GM19452 (cell line): Measurements from ENCODE around the gene MROH7.

Experiments
- ATAC-seq: cut with Tn5 transposase; IDR thresholded peaks from one replicate; pipeline ENCODE4 v1.9.1; 2021; ENCODE audit not compliant: unreplicated experiment

MROH7 gene

GRCh38 chr1:54694771-54695170, 53.2 kb downstream of the MROH7 start:
- ATAC-seq = no peak

GRCh38 chr1:54695221-54695620, 53.6 kb downstream of the MROH7 start:
- no peak for ATAC-seq

- ATAC-seq = no peak
Measured at GRCh38 chr1:54695764-54696163, 54.2 kb downstream of the MROH7 start.

- no peak for ATAC-seq
Measured at GRCh38 chr1:54696262-54696661, 54.7 kb downstream of the MROH7 start.

- no peak for ATAC-seq
Measured at GRCh38 chr1:54697896-54698295, 56.3 kb downstream of the MROH7 start.

- ATAC-seq = no peak
Measured at GRCh38 chr1:54698346-54698745, 56.8 kb downstream of the MROH7 start.

GRCh38 chr1:54699936-54700525, 58.4 kb downstream of the MROH7 start:
- no peak for ATAC-seq

GRCh38 chr1:54701066-54701465, 59.5 kb downstream of the MROH7 start:
- no peak for ATAC-seq

- no peak for ATAC-seq
Measured at GRCh38 chr1:54701996-54702395, 60.4 kb downstream of the MROH7 start.

- no peak for ATAC-seq
Measured at GRCh38 chr1:54703471-54703870, 61.9 kb downstream of the MROH7 start.

GRCh38 chr1:54705153-54705552, 63.6 kb downstream of the MROH7 start:
- ATAC-seq = no peak

GRCh38 chr1:54706419-54706818, 64.8 kb downstream of the MROH7 start:
- ATAC-seq = no peak

GRCh38 chr1:54708385-54708784, 66.8 kb downstream of the MROH7 start:
- ATAC-seq = no peak

- ATAC-seq = no peak
Measured at GRCh38 chr1:54709547-54710292, 68.1 kb downstream of the MROH7 start.

- ATAC-seq = no peak
Measured at GRCh38 chr1:54710434-54710833, 68.8 kb downstream of the MROH7 start.

GRCh38 chr1:54710841-54711240, 69.3 kb downstream of the MROH7 start:
- ATAC-seq = no peak

- no peak for ATAC-seq
Measured at GRCh38 chr1:54711536-54711935, 70.0 kb downstream of the MROH7 start.

- no peak for ATAC-seq
Measured at GRCh38 chr1:54714881-54715492, 73.4 kb downstream of the MROH7 start.

GRCh38 chr1:54715493-54716298, 74.1 kb downstream of the MROH7 start, which contains the start of gene TTC4:
TSS of gene TTC4 (plus strand) at chr1:54715861. CDS start at chr1:54715909, 48 bp downstream.
- ATAC-seq = peak; percentile 94

GRCh38 chr1:54716299-54717047, 74.9 kb downstream of the MROH7 start:
- ATAC-seq = no peak

- no peak for ATAC-seq
Measured at GRCh38 chr1:54721719-54722118, 80.1 kb downstream of the MROH7 start.
